ENCODE data around the gene RBM20.

The RBM20 gene

DNA sequence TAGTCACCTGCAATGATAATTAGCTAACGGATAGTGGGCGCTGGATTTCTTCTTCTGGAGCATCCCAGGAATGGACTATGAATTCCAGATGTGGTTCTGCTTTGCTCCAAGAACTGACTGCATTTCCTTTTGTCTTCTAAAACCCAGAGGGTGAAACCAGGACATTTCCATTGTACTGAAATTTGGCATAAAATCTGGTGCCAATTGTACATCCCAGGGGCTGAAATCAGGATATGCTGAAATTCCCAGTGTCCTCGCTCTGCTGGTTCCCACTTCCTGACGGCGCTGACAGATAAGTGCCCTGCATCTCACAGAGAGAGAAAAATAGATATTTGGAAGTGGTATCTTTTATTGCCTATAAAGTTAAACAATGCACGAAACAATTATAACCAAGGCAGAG, 31.9 kb downstream of the RBM20 start:
- Histone ChIP-seq H3K27me3 (ENCODE audit: insufficient read depth, poor library complexity, severe bottlenecking) (no peaks in the 10 kb centered on the region), H3K4me3 (replicated peaks; ENCODE audit: insufficient read depth, low read length) (no peak overlapping the region), H3K27ac (replicated peaks) (no peak overlapping the region)
- TF ChIP-seq POLR2AphosphoS5 (IDR thresholded peaks at IDR 0.05; ENCODE audit: low read depth) (no peak), GABPA (IDR thresholded peaks at IDR 0.05; ENCODE audit: low read depth) (no peak), REST (IDR thresholded peaks at IDR 0.05; ENCODE audit: insufficient replicate concordance, low read depth) (no peak), SPI1 (IDR thresholded peaks at IDR 0.05; ENCODE audit: borderline replicate concordance, low read depth) (no peak), CTCF (IDR thresholded peaks at IDR 0.05; ENCODE audit: insufficient read depth, low read length) (no peak)
- no peak for DNase-seq (ENCODE audit: low read depth in 1 of 2, low spot score in 1 of 2)

- H3K4me3 ChIP-seq (replicated peaks; ENCODE audit: insufficient read depth, low read length), result no peak overlapping the region
- no peak for DNase-seq (ENCODE audit: low read depth in 1 of 2, low spot score in 1 of 2)
- H3K27me3 ChIP-seq (ENCODE audit: insufficient read depth, poor library complexity, severe bottlenecking), result no peaks in the 10 kb centered on the region
- TF ChIP-seq REST (IDR thresholded peaks at IDR 0.05; ENCODE audit: insufficient replicate concordance, low read depth), result no peak
- TF ChIP-seq CTCF (IDR thresholded peaks at IDR 0.05; ENCODE audit: insufficient read depth, low read length), result no peak
- H3K27ac ChIP-seq (replicated peaks), result no peak overlapping the region
These were observed 35.5 kb downstream of the RBM20 start for GRCh38 chr10:110679486-110680272.

GRCh38 chr10:110680273-110681020, 36.3 kb downstream of the RBM20 start:
- no peak for DNase-seq (ENCODE audit: low read depth in 1 of 2, low spot score in 1 of 2)

More at GRCh38 chr10:110680273-110681020, 36.3 kb downstream of the RBM20 start:
- Histone ChIP-seq H3K27me3 (ENCODE audit: insufficient read depth, poor library complexity, severe bottlenecking) (no peaks in the 10 kb centered on the region), H3K27ac (replicated peaks) (no peak overlapping the region), H3K4me3 (replicated peaks; ENCODE audit: insufficient read depth, low read length) (no peak overlapping the region)
- no peak for TF ChIP-seq SPI1 (IDR thresholded peaks at IDR 0.05; ENCODE audit: borderline replicate concordance, low read depth)
- no peak for TF ChIP-seq POLR2AphosphoS5 (IDR thresholded peaks at IDR 0.05; ENCODE audit: low read depth)
- no peak for TF ChIP-seq REST (IDR thresholded peaks at IDR 0.05; ENCODE audit: insufficient replicate concordance, low read depth)
- no peak for TF ChIP-seq CTCF (IDR thresholded peaks at IDR 0.05; ENCODE audit: insufficient read depth, low read length)
- no peak for TF ChIP-seq GABPA (IDR thresholded peaks at IDR 0.05; ENCODE audit: low read depth)
